H1 (cell line): ENCODE data around the gene SNED1. TPM values are rescaled to one million over a fixed set of nuclear protein-coding genes. Genes with fewer than 3 reads are reported as not detected.

Source experiments
- CBX5 ChIP-seq: fragments of 300-800, 300-1000 bp; sonication (generic); IDR thresholded peaks from 2 replicates; pipeline ENCODE4 v1.7.1; 2016; ENCODE audit warnings: antibody characterized with exemption, low read length, low read depth
- polyA plus RNA-seq, 7 experiments: library from polyadenylated mRNA; depleted of rRNA in 3 of 7; stranded (reverse) in 5 of 7; unstranded in 2 of 7; fragments of >200 nt in 5 of 7; fragments of 200-250 nt in 2 of 7; gene quantifications; 1 replicate in 5 of 7; 2 replicates in 1 of 7; 4 replicates in 1 of 7; pipeline versions ENCODE4 v1.2.1 to v1.2.3, GENCODE V29; 2011 to 2013; ENCODE audit warnings: missing spikeins in 2 of 7, mixed read lengths in 2 of 7
- total RNA-seq: library from RNA; stranded (reverse); fragmentation: NEBNext Ultra II Directional; extraction: Animal tissue kit (Norgen Biotek cat#: 25700); gene quantifications from 2 replicates; pipeline ENCODE4 v1.2.1, GENCODE V29; 2021

Gene SNED1
- total and polyA plus RNA-seq, 2 of the 8 experiments (the other 6 are each of a cell fraction or from before 2014, with no cell fraction given) = 1.9 TPM

- no peak for TF ChIP-seq CBX5
- TF ChIP-seq, all 59 proteins: peak for 3
Measured at GRCh38 chr2:241009601-241010530, 11.4 kb downstream of the SNED1 start (continued).
